HG03159 (cell line): ENCODE results near the gene ASIP.
"Not testable (repeated sequence)": the region's sequence is repeated elsewhere in the genome, so short reads cannot be mapped to it uniquely, and the experiment has no call there.

Source experiments
- ATAC-seq: cut with Tn5 transposase; IDR thresholded peaks from one replicate; pipeline ENCODE4 v1.9.1; 2021; ENCODE audit warnings: mild to moderate bottlenecking, moderate library complexity; ENCODE audit not compliant: unreplicated experiment

The ASIP gene

DNA sequence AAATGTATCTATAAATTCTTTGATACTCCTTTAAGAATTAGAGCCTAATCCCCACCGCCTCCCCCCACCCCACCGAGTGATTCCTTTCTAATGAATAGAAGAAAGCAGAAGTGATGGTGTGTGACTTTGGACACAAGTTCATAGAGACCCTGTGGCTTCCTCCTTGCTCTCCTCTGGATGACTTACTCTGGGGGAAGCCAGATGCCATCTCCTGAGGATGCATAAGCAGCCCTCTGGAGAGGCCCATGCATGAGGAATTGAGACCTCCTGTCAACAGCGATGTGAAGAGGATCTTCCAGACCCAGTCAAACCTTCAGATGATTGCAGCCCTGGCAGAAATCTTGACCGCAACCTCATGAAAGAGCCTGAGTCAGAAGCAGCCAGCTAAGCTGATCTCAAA, 40.8 kb downstream of the ASIP start:
- no peak for ATAC-seq

DNA sequence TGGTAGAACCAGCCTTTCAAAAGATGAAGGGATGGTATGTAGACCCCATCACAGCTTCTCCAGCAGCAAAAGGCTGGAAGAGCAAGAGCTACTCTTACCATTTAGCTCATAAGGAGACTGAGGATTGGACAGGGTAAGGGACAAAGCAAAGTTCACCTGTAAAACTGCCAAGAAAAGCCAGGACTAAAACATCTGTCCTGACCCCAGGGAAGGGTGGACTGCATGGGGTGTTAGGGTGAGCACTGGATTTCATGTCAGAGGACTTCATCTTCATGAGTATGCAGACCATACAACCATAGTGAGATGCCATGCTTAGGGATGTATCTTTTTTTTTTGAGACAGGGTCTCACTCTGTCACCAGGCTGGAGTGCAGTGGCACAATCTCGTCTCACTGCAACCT, 42.6 kb downstream of the ASIP start:
- no peak for ATAC-seq

DNA sequence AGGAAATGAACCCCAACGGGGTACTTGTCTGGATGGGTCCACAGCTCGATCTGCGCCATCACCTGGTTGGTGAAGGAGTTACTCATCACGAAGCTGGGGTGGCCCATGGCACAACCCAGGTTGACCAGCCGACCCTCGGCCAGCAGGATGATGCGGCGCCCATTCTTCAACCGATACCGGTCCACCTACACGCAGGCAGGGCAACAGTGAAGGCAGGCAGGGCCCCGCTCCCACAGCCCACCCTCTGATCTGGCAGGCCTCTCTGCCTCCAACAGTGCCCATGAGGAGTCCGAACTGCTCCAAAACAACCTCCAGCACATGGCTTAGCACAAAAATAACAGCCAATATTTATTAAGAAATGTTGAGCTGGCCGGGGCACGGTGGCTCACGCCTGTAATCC, 44.2 kb downstream of the ASIP start:
- ATAC-seq: no peak

DNA sequence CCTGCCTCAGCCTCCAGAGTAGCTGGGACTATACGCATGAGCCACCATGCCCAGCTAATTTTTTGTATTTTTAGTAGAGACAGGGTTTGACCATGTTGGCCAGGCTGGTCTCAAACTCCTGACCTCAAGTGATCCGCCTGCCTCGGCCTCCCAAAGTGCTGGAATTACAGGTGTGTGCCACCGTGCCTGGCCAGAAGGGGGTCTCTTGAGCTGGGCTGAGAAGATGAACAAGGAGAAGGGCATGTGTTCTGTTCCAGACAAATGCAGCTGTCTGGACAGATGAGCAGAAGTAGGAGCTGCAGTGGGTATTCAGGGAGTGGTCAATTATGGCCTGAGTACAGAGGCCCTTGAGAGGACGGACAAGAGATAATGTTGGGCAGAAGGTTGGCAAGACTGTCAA, 46.3 kb downstream of the ASIP start:
- not testable (repeated sequence) for ATAC-seq

DNA sequence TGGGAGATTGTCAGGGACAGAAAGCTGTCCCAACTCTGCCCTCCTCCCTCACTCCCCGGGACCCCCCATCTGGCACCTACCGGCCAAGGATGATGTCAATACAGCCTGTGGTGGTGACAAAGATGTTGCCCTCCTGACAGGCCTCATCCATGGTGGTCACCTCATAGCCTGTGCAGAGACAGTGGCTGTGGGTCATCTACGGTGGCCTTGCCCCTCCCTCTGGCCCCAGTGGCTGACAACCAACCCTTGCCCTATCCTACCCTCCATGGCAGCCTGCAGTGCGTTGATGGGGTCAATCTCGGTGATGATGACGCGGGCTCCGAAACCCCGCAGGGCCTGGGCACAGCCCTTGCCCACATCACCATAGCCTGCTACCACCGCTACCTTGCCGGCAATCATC, 49.2 kb downstream of the ASIP start:
- ATAC-seq: no peak

DNA sequence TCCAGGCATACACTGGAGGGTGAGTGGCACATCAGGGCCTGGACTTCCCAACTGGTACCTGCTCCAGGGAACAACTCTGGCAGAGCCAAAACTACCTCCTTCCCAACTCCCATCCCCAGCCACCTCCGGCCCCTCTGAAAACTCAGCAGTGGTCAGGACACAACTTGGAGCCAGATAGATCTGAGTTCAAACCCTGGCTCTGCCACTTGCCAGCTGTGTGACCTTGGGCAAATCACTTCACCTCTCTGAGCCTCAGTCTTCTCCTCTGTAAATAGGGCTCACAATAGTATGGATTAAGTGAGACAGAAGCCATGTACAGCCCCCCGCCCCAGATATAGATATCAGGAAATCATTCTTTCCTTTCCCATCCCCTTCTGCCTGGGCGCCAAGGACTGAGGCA, 51.3 kb downstream of the ASIP start:
- no peak for ATAC-seq

DNA sequence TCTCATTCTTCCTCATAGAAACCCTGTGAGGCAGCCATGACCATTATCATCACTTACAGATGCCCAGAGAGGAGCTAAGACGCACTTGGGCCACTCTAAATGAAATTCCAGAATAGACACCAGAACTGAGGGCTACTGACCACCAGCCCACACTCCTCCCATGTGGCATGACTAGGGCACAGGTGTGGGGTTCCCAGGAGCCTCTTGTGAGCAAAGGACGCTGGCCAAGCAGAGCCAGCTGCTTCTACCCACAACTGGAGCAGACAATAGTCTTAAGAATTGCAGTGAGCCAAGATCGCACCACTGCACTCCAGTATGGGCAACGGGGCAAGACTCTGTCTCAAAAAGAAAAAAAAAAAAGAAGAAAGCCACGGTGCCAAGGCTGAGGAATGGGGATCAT, 51.9 kb downstream of the ASIP start:
- ATAC-seq: no peak

DNA sequence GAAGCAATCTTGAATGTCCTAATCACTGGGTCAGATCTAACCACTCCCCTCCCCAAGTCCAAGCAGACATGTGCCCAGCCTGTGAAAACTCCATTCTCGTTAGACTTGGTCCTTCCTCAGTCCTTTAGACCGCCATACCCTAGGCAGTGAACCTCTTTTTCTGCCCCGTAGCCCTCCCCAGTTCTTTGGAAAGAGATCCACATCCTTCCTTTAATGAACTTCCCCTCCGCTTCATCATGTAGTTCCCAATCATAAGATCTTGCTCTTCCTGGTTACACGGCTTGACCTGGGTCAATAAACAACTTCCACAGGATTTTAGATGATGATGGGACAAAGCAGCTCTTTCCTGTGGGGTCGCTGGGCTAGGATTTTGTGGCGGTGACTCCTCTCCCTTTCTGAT, 52.4 kb downstream of the ASIP start:
- ATAC-seq: no peak

DNA sequence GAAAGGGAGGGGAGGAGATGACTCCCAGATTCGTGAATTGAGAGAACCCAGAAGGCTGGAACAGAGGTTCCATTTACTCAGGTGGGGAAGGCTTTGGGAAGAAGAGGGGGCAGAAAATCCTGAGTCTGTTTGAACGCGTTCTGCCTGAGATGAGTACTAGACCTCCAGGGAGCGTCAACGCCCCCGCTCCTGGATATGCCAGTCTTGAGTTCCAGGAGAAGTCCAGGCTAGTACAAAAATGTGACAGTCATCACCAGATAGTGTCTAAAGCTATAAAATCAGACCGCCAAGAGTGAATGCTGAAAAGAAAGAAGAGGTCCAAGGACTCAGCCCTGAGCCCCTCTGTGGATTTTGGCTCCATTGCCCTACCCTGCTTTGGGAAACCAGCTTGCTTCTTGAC, 53.3 kb downstream of the ASIP start:
- ATAC-seq: no peak

DNA sequence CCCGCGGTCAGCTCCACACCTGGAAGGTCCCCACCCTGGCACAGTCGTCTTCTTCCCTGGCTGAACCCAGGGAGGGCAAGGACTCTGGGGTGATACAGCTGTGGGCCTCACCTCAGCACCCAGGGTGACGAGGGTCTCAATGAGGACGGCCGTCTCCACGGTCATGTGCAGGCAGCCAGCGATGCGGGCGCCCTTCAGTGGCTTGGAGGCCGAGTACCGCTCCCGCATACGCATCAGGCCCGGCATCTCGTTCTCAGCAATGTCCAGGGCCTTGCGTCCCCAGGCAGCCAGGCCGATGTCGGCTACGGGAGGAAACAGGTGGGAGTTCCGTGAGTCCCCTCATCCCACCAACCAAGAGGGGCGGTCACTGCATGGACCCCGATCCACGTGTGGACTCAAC, 54.1 kb downstream of the ASIP start:
- no peak for ATAC-seq

DNA sequence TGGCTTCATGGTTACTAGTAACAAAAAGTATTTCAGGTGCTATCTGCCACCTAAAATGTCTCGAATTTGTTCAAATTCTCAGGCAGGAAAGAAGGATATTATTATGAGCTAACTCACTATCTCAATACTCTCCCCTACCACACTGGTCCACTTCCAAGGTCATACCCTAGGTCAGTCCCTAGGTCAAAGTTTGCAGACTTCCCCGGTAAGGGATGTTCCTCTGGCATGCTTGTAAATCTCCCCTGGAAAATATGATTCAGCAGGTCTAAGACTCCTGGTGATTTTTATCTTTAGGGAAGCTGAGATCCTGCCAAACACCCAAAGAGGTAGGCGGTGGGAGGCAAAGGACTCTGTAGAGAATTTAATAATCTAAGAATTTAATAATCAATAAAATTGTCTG, 55.2 kb downstream of the ASIP start:
- ATAC-seq: no peak

DNA sequence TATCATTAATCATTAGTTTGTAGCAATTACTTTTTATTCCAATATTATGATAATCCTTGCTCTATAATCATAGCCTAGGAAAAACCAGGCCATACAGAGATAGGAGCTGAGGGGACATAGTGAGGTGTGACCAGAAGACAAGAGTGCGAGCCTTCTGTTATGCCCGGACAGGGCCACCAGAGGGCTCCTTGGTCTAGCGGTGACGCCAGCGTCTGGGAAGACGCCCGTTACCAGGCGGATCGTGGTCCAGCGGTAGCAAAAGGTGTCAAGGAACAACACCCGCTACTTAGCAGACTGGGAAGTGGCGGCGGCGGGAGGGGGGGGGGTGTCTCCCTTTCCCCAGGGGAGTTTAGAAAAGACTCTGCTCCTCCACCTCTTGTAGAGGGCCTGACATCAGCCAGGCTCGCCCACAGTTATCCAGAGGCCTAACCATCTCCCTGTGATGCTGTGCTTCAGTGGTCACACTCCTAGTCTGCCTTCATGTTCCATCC, 57.1 kb downstream of the ASIP start:
- not testable (repeated sequence) for ATAC-seq

DNA sequence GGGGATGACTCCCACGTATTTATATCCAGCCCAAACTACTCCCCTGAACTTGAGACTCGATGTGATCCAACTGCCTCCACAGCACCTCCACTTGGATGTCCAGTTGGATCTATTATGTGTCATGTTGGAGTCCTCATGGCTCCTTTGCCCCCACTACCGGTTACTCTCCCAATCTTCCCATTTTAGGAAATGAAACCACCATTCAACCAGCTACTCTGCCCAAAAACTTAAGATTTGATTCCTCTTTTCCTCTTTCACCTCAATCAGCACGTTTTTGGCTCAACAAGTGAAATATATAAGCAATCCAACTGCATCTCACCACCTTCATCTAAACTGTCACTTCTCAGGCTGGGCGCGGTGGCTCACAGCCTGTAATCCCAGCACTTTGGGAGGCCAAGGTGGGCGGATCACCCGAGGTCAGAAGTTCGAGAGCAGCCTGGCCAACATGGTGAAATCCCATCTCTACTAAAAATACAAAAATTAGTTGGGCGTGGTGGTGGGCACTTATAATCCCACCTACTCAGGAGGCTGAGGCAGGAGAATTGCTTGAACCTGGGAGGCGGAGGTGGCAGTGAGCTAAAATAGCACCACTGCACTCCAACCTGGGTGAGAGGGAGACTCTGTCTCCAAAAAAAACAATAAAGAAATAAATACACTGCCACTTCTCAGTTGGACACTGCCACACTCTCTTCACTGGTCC, 58.5 kb downstream of the ASIP start:
- no peak for ATAC-seq

DNA sequence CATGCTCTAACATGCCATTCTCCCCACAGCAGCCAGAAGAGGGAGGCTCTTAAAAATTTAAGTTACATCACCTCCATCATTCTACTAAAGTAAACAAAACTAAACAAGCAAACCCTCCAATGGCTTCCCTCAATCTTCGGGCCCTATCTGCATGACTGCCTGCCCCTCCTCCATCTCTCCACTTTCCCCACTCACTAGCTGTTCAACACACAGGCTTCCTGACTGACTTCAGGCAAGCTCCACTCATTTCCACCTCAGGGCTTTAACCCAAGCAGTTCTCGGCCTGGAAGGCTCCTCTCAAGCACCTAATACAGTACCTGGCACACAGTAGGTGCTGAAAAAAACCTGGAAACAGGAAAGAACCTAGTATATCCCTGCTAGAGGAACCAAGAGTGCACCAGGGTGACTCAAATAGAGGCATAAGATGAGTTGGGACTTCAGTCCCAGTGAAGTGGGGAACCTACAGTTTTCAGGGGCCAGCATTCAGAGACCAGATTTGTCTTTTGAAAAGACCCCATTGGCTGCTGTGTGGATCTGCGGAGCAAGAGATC, 59.1 kb downstream of the ASIP start:
- no peak for ATAC-seq

DNA sequence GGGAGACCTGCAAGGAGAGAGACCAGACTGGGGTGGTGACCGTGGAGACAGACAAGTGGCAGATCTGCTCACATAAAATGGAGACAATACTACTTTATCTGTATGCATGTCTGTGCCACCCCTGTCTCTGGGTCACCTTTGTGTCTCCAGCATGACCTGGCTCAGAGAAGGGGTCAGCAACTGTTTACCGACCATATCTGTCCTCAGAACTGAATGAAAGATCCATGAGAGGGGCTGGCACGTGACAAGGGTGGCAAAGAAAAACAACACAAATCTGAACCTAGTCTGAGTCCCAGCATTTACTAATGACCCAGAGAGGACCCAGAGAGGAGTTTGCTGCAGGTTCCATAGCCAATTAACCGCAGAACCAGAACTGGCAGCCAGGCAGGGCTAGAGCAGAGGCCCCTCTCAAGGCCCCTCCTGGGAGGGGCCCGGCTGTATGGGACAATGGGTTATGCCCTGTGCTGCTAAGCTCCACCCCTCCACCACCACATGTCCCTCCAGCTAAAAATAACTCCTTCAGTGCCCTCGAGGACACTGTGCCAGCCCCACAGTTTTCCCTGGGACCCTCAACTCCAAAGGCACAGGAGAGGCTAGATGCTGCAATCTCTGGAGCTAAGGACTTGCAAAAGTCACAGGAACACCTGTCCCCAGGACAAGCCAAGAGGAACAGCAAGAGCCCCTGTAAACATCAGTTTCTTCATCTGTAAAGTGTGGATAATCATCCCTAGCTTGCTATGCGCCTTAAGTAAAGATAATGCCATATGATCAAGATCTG, 59.8 kb downstream of the ASIP start:
- no peak for ATAC-seq

DNA sequence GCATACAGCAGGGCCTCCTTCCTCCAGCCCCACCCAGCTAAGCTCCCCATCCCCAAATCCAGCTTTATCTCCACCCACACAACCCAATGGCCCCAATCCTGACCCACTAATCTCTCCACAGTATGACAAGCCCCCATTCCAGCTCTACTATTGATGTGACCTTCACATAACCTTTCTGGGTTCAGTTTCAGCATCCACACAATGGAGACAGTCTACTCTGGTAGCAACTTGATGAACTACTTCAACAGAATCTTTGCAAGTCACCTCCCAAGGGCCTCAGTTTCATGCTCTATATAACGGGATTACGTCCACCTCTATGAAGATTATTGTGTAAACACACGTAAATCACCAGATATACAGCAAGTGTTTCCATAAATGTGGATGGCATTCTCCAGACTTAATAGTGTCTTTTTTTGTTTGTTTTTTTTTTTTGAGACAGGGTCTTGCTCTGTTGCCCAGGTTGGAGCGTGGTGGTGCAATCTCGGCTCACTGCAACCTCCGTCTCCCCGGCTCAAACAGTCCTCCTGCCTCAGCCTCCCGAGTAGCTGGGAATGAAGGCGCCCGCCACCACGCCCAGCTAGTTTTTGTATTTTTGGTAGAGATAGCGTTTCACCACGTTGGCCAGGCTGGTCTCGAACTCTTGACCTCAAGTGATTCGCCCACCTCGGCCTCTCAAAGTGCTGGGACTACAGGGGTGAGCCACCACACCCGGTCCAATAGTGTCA, 60.5 kb downstream of the ASIP start:
- ATAC-seq: no peak

DNA sequence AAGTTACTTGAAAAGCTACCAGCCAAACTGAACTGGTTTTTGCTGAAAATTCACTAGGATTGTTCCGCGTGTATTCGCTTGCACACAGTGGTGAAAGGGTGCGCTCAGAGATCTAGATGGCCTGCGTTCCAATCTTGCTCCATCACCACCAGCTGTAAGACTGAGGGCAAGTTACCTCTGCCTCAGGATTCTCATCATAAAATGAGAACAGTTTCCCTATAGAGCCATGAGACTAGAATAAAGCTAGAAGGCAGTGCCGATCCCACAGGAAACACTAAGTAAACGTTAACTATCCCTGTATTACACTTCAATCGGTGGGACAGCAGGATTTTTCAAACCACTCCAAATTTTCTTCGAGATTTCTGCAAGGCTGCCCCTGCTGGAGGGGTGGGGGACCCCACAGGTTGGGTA, 61.1 kb downstream of the ASIP start:
- no peak for ATAC-seq

DNA sequence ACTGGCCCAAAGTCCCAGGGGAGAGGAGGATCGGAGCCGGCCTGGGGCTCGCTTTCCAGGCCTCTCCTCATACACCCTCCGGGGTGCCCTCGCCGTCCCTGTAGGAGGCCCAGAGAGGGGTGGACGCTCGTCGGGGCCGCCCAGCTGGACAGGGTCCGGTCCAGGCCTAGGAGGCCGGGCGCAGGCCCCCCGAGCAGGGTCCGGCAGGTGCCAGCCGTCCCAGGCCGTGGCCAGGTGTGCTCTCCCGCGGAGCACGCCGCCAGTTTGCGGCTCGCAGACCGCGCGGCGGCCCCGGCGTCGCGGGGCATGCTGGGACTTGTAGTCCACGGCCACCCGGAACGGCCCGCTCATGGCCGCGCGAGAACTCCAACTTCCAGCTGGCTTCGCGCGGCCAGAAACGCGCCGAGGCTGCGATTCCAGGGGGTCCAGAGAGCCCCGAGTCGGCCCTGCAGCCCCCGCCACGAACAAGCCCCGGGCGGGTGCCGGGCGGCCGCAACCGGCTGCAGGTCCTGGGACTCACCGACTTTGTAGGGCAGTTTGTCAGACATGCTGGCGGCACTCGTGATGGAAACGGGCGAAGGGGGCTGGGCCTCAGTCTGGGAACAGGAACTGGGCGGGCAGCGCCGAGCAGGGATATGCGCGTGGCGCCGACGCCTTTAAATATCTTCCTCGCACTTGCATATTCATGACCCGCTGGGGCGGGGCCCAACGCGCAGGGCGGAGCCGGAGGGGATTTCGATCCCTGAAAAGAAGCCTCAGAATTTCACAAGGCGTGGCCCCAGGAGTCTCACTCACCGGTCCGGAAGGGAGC, 61.7 kb downstream of the ASIP start, which contains the start of gene AHCY:
Gene AHCY (minus strand): TSS at position 633 of the 811 bp plus-strand sequence. CDS start 85 bp downstream, at position 548.
- peak; percentile 87 for ATAC-seq

DNA sequence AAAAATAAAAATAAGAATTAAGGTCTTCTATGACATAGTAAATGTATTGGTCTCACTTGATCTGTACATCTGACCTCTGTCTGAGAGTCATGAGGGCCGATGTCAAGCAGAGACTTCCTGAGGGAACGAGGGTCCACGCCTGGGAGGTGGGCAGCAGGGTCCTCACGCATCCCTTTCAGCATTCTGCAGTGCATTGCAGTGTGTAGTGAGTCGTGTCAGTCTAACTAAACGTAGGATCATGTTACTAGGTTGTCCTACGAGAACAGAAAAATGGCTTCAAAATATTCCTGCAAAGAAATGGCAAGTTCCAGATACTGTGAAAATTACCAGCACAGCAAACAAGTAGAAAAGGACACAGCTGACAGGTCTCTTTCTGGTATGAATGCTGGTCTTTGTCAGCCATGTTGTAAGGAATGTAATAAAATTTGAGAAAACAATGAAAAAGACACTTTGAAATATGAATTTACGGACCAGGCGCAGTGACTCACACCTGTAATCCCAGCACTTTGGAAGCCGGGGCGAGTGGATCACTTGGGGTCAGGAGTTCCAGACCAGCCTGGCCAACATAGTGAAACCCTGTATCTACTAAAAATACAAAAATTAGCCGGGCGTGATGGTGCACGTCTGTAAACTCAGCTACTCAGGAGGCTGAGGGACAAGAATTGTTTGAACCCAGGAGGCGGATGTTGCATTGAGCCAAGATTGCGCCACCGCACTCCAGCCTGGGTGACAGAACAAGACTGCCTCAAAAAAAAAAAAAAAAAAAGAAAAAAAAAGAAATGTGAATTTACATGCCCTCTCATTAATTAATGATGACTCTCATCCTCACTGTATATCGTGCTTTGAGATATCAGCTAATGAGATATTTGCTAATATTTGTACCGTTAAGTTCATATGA, 64.4 kb downstream of the ASIP start:
- no peak for ATAC-seq
